ENCODE measurements around the gene FAM193B. TPM values are rescaled to one million over a fixed set of nuclear protein-coding genes. Genes with fewer than 3 reads are reported as not detected.

Gene FAM193B
- polyA plus RNA-seq, 1 of the 3 experiments (the other 2 are of a cell fraction) = 48.1 TPM

DNA sequence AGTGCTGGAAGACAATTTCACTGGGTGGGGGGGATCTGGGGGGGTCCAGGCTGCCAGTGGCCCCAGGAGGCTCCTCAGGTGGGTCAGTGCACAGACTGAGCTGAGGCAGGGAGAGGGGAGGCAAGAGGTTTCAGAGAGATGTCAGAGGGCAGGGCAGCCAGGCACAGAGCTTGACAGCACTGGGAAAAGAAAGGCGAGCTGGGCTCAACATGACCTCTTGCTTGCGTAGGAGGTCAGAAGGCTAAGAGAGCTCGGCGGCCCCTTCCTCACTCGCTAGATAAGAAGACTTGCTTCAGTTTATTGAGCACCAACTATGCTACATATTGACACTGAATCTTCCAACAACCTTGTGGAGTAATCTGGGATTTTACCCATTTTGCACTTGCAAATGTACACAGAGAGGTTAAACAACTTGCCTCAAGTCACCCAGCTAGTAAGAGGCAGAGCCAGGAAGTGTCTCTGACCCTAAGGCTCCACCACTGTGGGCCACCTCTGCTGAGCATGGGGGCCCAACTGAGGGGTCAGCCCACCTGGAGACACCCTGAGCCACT lies 60.5 kb downstream of the FAM193B start:
- Histone ChIP-seq H3K79me2 (ENCODE audit: insufficient read depth) (peaks cover 71% of the 10 kb centered on the region), H2AFZ (ENCODE audit: low read depth) (no peak overlapping the region), H3K9ac (peak overlapping the region; percentile 66; the same call in 1 of the 2 replicates), H3K9me3 (no peaks in the 10 kb centered on the region), H3K9me2 (no peaks in the 10 kb centered on the region), H3F3A (replicated peaks; ENCODE audit: insufficient read depth) (peaks cover 20% of the 10 kb centered on the region), H3K4me1 (ENCODE audit: control insufficient read depth in 1 of 2, insufficient read depth in 2 of 2, low read depth in 1 of 2, low read length in 1 of 2) (peaks cover 33 to 49% of the 10 kb centered on the region in 2 experiments; a peak in 3 of 4 replicates), H4K20me1 (ENCODE audit: insufficient read depth) (peaks cover 70% of the 10 kb centered on the region), H3K36me3 (replicated peaks in 1 of 2; ENCODE audit: control insufficient read depth in 1 of 2, insufficient read depth in 2 of 2, low read length in 1 of 2) (peaks cover 31 to 43% of the 10 kb centered on the region in 2 experiments), H3K4me3 (ENCODE audit: low read depth in 2 of 2, low read length in 1 of 2) (no peak overlapping the region; a peak in 1 of 4 replicates), H3K4me2 (peak overlapping the region; percentile 94), H3K27ac (ENCODE audit: low read depth in 2 of 2, low read length in 1 of 2) (peak overlapping the region; percentile 80 to 94), H3K27me3 (ENCODE audit: insufficient read depth) (no peaks in the 10 kb centered on the region)
- ChIA-PET POLR2A (interaction anchor here (1.1 to 6.7 kb wide), 3 partner anchors 16 to 23 kb away, joined by 3 to 43 read pairs (median 39); no protein-coding TSS in a partner anchor), CTCF (interaction anchor here (1.1 to 15.9 kb wide), 6 partner anchors 16 to 103 kb away, joined by 4 to 228 read pairs (median 11); partner anchors contain the start of genes DBN1 and PRR7)
- no peak for DNase-seq
- 85% methylated on average over 5 of the region's 5 CpGs for WGBS (ENCODE audit: low lambda C conversion rate)
- TF ChIP-seq, protein P1, sequence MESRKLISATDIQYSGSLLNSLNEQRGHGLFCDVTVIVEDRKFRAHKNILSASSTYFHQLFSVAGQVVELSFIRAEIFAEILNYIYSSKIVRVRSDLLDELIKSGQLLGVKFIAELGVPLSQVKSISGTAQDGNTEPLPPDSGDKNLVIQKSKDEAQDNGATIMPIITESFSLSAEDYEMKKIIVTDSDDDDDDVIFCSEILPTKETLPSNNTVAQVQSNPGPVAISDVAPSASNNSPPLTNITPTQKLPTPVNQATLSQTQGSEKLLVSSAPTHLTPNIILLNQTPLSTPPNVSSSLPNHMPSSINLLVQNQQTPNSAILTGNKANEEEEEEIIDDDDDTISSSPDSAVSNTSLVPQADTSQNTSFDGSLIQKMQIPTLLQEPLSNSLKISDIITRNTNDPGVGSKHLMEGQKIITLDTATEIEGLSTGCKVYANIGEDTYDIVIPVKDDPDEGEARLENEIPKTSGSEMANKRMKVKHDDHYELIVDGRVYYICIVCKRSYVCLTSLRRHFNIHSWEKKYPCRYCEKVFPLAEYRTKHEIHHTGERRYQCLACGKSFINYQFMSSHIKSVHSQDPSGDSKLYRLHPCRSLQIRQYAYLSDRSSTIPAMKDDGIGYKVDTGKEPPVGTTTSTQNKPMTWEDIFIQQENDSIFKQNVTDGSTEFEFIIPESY (IDR thresholded peaks at IDR 0.05; ENCODE audit: borderline replicate concordance, low read depth) = 0 out of 2 replicates have a peak, but pooled peaks have one; percentile 8
- no peak for TF ChIP-seq MXI1 (IDR thresholded peaks at IDR 0.05; ENCODE audit: low read depth, low read length)

DNA sequence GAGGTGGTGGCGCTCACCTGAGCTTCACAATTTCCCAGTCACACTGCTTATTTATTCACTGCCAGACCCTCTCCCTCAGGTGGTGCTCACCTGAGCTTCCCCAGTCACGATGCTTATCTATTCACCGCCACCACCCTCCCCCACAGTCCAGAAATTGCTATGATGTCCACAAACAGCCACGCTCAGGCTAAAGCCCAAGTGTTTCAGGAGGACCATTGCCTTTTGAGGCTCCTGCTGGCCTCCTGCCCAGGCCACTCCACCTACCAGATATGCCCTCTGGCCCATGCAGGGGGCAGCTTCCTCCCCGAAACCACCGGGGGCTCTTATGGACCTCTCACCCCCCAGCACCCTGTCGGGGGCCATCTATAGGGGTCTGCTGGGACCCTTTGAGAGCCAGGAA lies 61.5 kb downstream of the FAM193B start:
- ChIA-PET POLR2A (interaction anchor here (5.9 to 6.7 kb wide), 2 partner anchors 15 to 22 kb away, joined by 39 to 43 read pairs; no protein-coding TSS in a partner anchor), CTCF (interaction anchor here (0.9 to 15.9 kb wide), 7 partner anchors 8 to 105 kb away, joined by 3 to 228 read pairs (median 13); partner anchors contain the start of genes DBN1 and PRR7)
- Histone ChIP-seq H3F3A (replicated peaks; ENCODE audit: insufficient read depth) (peaks cover 27% of the 10 kb centered on the region), H4K20me1 (ENCODE audit: insufficient read depth) (peaks cover 80% of the 10 kb centered on the region), H3K4me1 (ENCODE audit: control insufficient read depth in 1 of 2, insufficient read depth in 2 of 2, low read depth in 1 of 2, low read length in 1 of 2) (peaks cover 33 to 41% of the 10 kb centered on the region in 2 experiments; a peak in 3 of 4 replicates), H3K27ac (ENCODE audit: low read depth in 2 of 2, low read length in 1 of 2) (peak overlapping the region; percentile 80 to 94; a peak in 3 of 4 replicates), H3K9me3 (no peaks in the 10 kb centered on the region), H3K36me3 (replicated peaks in 1 of 2; ENCODE audit: control insufficient read depth in 1 of 2, insufficient read depth in 2 of 2, low read length in 1 of 2) (peaks cover 39 to 49% of the 10 kb centered on the region in 2 experiments), H3K4me2 (peak overlapping the region; percentile 94; the same call in 1 of the 2 replicates), H3K27me3 (ENCODE audit: insufficient read depth) (no peaks in the 10 kb centered on the region), H2AFZ (ENCODE audit: low read depth) (no peak overlapping the region), H3K79me2 (ENCODE audit: insufficient read depth) (peaks cover 71% of the 10 kb centered on the region), H3K4me3 (ENCODE audit: low read depth in 2 of 2, low read length in 1 of 2) (no peak overlapping the region), H3K9me2 (no peaks in the 10 kb centered on the region), H3K9ac (no peak overlapping the region)
- WGBS (ENCODE audit: low lambda C conversion rate) = 70% methylated on average over 5 of the region's 7 CpGs
- TF ChIP-seq GATA2 (CRISPR knock-in tag; IDR thresholded peaks at IDR 0.05) (no peak), FOXM1 (IDR thresholded peaks at IDR 0.05; ENCODE audit: low read depth) (no peak), ELF1 (IDR thresholded peaks at IDR 0.05) (no peak), CHD2 (IDR thresholded peaks at IDR 0.05; ENCODE audit: low read length, partially characterized antibody) (no peak), MXI1 (IDR thresholded peaks at IDR 0.05; ENCODE audit: low read depth, low read length) (no peak), SIN3A (IDR thresholded peaks at IDR 0.05; ENCODE audit: borderline replicate concordance, low read depth, low read length) (no peak), TCF12 (IDR thresholded peaks at IDR 0.05) (no peak), EZH2phosphoT487 (IDR thresholded peaks at IDR 0.05; ENCODE audit: borderline replicate concordance, low read depth) (no peak), NFIC (IDR thresholded peaks at IDR 0.05; ENCODE audit: borderline replicate concordance) (no peak), MAX (IDR thresholded peaks at IDR 0.05; ENCODE audit: low read depth) (no peak), TAF1 (IDR thresholded peaks at IDR 0.05; ENCODE audit: borderline replicate concordance, low read depth, low read length) (no peak), YY1 (IDR thresholded peaks at IDR 0.05; ENCODE audit: low read depth) (no peak), MEF2A (IDR thresholded peaks at IDR 0.05; ENCODE audit: borderline replicate concordance, low read depth) (no peak), RFX5 (IDR thresholded peaks at IDR 0.05; ENCODE audit: low read length) (no peak)
- TF ChIP-seq, protein P2, sequence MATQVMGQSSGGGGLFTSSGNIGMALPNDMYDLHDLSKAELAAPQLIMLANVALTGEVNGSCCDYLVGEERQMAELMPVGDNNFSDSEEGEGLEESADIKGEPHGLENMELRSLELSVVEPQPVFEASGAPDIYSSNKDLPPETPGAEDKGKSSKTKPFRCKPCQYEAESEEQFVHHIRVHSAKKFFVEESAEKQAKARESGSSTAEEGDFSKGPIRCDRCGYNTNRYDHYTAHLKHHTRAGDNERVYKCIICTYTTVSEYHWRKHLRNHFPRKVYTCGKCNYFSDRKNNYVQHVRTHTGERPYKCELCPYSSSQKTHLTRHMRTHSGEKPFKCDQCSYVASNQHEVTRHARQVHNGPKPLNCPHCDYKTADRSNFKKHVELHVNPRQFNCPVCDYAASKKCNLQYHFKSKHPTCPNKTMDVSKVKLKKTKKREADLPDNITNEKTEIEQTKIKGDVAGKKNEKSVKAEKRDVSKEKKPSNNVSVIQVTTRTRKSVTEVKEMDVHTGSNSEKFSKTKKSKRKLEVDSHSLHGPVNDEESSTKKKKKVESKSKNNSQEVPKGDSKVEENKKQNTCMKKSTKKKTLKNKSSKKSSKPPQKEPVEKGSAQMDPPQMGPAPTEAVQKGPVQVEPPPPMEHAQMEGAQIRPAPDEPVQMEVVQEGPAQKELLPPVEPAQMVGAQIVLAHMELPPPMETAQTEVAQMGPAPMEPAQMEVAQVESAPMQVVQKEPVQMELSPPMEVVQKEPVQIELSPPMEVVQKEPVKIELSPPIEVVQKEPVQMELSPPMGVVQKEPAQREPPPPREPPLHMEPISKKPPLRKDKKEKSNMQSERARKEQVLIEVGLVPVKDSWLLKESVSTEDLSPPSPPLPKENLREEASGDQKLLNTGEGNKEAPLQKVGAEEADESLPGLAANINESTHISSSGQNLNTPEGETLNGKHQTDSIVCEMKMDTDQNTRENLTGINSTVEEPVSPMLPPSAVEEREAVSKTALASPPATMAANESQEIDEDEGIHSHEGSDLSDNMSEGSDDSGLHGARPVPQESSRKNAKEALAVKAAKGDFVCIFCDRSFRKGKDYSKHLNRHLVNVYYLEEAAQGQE (IDR thresholded peaks at IDR 0.05; ENCODE audit: low read depth, low read length) = no peak
- TF ChIP-seq, protein P3, sequence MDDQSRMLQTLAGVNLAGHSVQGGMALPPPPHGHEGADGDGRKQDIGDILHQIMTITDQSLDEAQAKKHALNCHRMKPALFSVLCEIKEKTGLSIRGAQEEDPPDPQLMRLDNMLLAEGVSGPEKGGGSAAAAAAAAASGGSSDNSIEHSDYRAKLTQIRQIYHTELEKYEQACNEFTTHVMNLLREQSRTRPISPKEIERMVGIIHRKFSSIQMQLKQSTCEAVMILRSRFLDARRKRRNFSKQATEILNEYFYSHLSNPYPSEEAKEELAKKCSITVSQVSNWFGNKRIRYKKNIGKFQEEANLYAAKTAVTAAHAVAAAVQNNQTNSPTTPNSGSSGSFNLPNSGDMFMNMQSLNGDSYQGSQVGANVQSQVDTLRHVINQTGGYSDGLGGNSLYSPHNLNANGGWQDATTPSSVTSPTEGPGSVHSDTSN (IDR thresholded peaks at IDR 0.05) = no peak
- no peak for DNase-seq
